ENCODE results near the gene C16orf87.

DNA sequence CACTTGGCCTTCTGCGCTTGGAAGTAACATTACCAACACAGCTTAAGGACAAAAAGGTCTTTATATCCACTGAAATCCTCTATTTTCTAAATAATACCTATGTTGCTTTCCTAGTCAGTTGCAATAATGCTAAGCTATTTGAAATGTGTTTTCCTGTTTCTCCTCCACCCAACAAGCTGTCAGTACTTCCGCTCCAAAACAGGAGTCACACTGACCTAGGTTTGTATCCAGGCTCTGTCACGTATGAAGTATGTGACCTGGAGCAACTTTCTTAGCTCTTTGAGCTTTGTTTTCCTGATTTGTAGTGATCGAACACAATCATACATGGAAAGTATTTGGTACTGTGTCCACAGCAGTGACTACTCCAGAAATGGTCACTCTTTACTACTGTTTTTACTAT, 58.5 kb downstream of the C16orf87 start:
- TF ChIP-seq, protein P1, sequence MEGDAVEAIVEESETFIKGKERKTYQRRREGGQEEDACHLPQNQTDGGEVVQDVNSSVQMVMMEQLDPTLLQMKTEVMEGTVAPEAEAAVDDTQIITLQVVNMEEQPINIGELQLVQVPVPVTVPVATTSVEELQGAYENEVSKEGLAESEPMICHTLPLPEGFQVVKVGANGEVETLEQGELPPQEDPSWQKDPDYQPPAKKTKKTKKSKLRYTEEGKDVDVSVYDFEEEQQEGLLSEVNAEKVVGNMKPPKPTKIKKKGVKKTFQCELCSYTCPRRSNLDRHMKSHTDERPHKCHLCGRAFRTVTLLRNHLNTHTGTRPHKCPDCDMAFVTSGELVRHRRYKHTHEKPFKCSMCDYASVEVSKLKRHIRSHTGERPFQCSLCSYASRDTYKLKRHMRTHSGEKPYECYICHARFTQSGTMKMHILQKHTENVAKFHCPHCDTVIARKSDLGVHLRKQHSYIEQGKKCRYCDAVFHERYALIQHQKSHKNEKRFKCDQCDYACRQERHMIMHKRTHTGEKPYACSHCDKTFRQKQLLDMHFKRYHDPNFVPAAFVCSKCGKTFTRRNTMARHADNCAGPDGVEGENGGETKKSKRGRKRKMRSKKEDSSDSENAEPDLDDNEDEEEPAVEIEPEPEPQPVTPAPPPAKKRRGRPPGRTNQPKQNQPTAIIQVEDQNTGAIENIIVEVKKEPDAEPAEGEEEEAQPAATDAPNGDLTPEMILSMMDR (IDR thresholded peaks at IDR 0.05; ENCODE audit: insufficient read depth, low read length): no peak
- TF ChIP-seq SPI1 (IDR thresholded peaks at IDR 0.05; ENCODE audit: borderline replicate concordance, low read depth): no peak
- no peak for TF ChIP-seq POLR2AphosphoS5 (IDR thresholded peaks at IDR 0.05; ENCODE audit: low read depth)
- TF ChIP-seq, protein P2, sequence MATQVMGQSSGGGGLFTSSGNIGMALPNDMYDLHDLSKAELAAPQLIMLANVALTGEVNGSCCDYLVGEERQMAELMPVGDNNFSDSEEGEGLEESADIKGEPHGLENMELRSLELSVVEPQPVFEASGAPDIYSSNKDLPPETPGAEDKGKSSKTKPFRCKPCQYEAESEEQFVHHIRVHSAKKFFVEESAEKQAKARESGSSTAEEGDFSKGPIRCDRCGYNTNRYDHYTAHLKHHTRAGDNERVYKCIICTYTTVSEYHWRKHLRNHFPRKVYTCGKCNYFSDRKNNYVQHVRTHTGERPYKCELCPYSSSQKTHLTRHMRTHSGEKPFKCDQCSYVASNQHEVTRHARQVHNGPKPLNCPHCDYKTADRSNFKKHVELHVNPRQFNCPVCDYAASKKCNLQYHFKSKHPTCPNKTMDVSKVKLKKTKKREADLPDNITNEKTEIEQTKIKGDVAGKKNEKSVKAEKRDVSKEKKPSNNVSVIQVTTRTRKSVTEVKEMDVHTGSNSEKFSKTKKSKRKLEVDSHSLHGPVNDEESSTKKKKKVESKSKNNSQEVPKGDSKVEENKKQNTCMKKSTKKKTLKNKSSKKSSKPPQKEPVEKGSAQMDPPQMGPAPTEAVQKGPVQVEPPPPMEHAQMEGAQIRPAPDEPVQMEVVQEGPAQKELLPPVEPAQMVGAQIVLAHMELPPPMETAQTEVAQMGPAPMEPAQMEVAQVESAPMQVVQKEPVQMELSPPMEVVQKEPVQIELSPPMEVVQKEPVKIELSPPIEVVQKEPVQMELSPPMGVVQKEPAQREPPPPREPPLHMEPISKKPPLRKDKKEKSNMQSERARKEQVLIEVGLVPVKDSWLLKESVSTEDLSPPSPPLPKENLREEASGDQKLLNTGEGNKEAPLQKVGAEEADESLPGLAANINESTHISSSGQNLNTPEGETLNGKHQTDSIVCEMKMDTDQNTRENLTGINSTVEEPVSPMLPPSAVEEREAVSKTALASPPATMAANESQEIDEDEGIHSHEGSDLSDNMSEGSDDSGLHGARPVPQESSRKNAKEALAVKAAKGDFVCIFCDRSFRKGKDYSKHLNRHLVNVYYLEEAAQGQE (IDR thresholded peaks at IDR 0.05; ENCODE audit: insufficient replicate concordance, low read depth): no peak

All from HL-60 (cell line).